K562 (cell line): ENCODE data around the gene TNIK. TPM values are rescaled to one million over a fixed set of nuclear protein-coding genes. Genes with fewer than 3 reads are reported as not detected.

Source experiments
- ATAC-seq: fragments of 200-7000 bp; cut with Tn5 transposase; 3 replicates; pipeline ENCODE4 v1.9.1; 2020; ENCODE audit warnings: moderate library complexity
- BruUV-seq: library from RNA; stranded (reverse); fragments of 400-500 nt; replicated peaks from 2 replicates; lab custom pipeline; 2021; lab: Mats Ljungman, UMichigan
- CTCF ChIA-PET: fragments of 300-600 bp; formaldehyde crosslinking; extraction: SDS; loops from one replicate; lab custom pipeline; 2021; ENCODE audit warnings: low intra/inter-chr PET ratio; lab: Yijun Ruan, JAX
- POLR2A ChIA-PET: fragments of 300-600, 350-650 bp; sonication (Branson Sonifier 250); formaldehyde crosslinking; extraction: SDS; loops from one replicate; lab custom pipeline; 2021; ENCODE audit warnings: antibody characterized with exemption, inconsistent platforms; lab: Yijun Ruan, JAX
- DNase-seq, 4 experiments: peaks; one replicate each; pipeline versions ENCODE4 v3.0.0 to v3.0.0-alpha.2; 2011 to 2018; ENCODE audit warnings: low spot score in 3 of 4, mixed read lengths in 3 of 4; ENCODE audit errors: extremely low read depth in 1 of 4
- FAIRE-seq: peaks from 2 replicates; lab custom pipeline; 2011; peaks lifted over from hg19 to GRCh38; lab: Jason Lieb, UNC
- H2AFZ ChIP-seq: 2 replicates; pipeline ENCODE4 v1.6.0; 2011; ENCODE audit warnings: low read depth, low read length, control low read depth, inconsistent platforms
- H3K27ac ChIP-seq: fragments of 200-600 bp; 3 replicates; pipeline ENCODE4 v1.8.0; 2011; ENCODE audit warnings: low read depth, mild to moderate bottlenecking, control low read depth, inconsistent platforms, low read length, moderate library complexity, mixed read lengths; ENCODE audit errors: extremely low read depth
- H3K27me3 ChIP-seq, 2 experiments: fragments of 300-600 bp in 1 of 2; 2 replicates in 1 of 2; 3 replicates in 1 of 2; pipeline versions ENCODE4 v1.6.0 to v1.8.0; 2011; ENCODE audit warnings: inconsistent platforms in 2 of 2, low read length in 2 of 2, mild to moderate bottlenecking in 1 of 2, mixed read lengths in 1 of 2, moderate library complexity in 1 of 2; ENCODE audit not compliant: control insufficient read depth in 2 of 2, insufficient read depth in 2 of 2
- H3K36me3 ChIP-seq: fragments of 300-600 bp; 3 replicates; pipeline ENCODE4 v1.8.0; 2011; ENCODE audit warnings: mild to moderate bottlenecking, low read length, inconsistent platforms; ENCODE audit not compliant: control insufficient read depth, insufficient read depth
- H3K4me1 ChIP-seq, 2 experiments: fragments of 200-600 bp in 1 of 2; replicated peaks in 1 of 2; 2 replicates in 1 of 2; 3 replicates in 1 of 2; pipeline versions ENCODE4 v1.5.1 to v1.8.0; 2011; ENCODE audit warnings: inconsistent platforms in 2 of 2, low read length in 2 of 2, mild to moderate bottlenecking in 1 of 2, mixed read lengths in 1 of 2, moderate library complexity in 1 of 2; ENCODE audit not compliant: control insufficient read depth in 2 of 2, insufficient read depth in 2 of 2
- H3K4me2 ChIP-seq: 2 replicates; pipeline ENCODE4 v1.6.1; 2011; ENCODE audit warnings: low read length, control low read depth, inconsistent platforms, mixed read lengths; ENCODE audit not compliant: insufficient read depth
- H3K4me3 ChIP-seq: fragments of 200-600 bp; sonication (generic), shearing (Covaris generic); 2 replicates; pipeline ENCODE4 v1.5.1; 2016; ENCODE audit warnings: control low read depth, inconsistent platforms
- H3K79me2 ChIP-seq: fragments of 200-600 bp; 3 replicates; pipeline ENCODE4 v1.8.0; 2011; ENCODE audit warnings: low read length, inconsistent platforms; ENCODE audit not compliant: control insufficient read depth, insufficient read depth
- H3K9ac ChIP-seq, 2 experiments: 2 replicates each; pipeline versions ENCODE4 v1.6.0 to v1.6.1; 2011; ENCODE audit warnings: low read depth in 2 of 2, low read length in 2 of 2, control low read depth in 1 of 2, inconsistent platforms in 1 of 2, mild to moderate bottlenecking in 1 of 2, mixed read lengths in 1 of 2; ENCODE audit not compliant: insufficient read depth in 1 of 2
- H3K9me1 ChIP-seq: one replicate; pipeline ENCODE4 v1.6.0; 2011; ENCODE audit warnings: inconsistent platforms, mild to moderate bottlenecking, low read length, moderate library complexity; ENCODE audit not compliant: control insufficient read depth, insufficient read depth
- H3K9me3 ChIP-seq: replicated peaks from 2 replicates; pipeline ENCODE4 v1.5.1; 2011; ENCODE audit warnings: low read depth, low read length, inconsistent platforms; ENCODE audit not compliant: control insufficient read depth, insufficient read depth
- H4K20me1 ChIP-seq: replicated peaks from 2 replicates; pipeline ENCODE4 v1.6.1; 2011; ENCODE audit warnings: low read length, inconsistent platforms, mixed read lengths; ENCODE audit not compliant: control insufficient read depth, insufficient read depth
- HDAC1 ChIP-seq, 2 experiments: fragments of 450-650 bp; IDR thresholded peaks; 2 replicates each; pipeline ENCODE4 v1.6.1; 2016 to 2017; ENCODE audit warnings: inconsistent platforms in 1 of 2, mild to moderate bottlenecking in 1 of 2, moderate library complexity in 1 of 2
- ILK ChIP-seq: fragments of 450-650 bp; IDR thresholded peaks from 2 replicates; pipeline ENCODE4 v1.6.1; 2016; ENCODE audit warnings: missing genetic modification characterization, low read depth, mild to moderate bottlenecking, missing compliant biosample characterization, moderate library complexity, borderline replicate concordance
- NCOA6 ChIP-seq: fragments of 450-650 bp; IDR thresholded peaks from 2 replicates; pipeline ENCODE4 v1.6.1; 2017; ENCODE audit warnings: mild to moderate bottlenecking
- PHTF2 ChIP-seq: fragments of 250-450 bp; sonication (Bioruptor Pico); IDR thresholded peaks from 2 replicates; pipeline ENCODE4 v1.5.0; 2021; ENCODE audit warnings: mild to moderate bottlenecking
- RNF2 ChIP-seq: sonication (generic); IDR thresholded peaks from 2 replicates; pipeline ENCODE4 v1.6.1; 2016
- SP2 ChIP-seq: IDR thresholded peaks from 2 replicates; pipeline ENCODE4 v1.6.1; 2011; ENCODE audit warnings: mild to moderate bottlenecking, low read depth, low read length, moderate library complexity; ENCODE audit not compliant: poor library complexity, severe bottlenecking; ENCODE audit errors: extremely low read depth
- U2AF1 ChIP-seq: fragments of 200-400 bp; formaldehyde crosslinking; optimal IDR thresholded peaks from 2 replicates; pipeline ENCODE3; 2017; ENCODE audit warnings: mild to moderate bottlenecking, low read depth, low read length, moderate library complexity
- ZBTB7A ChIP-seq: IDR thresholded peaks from 2 replicates; pipeline ENCODE4 v1.6.1; 2011; ENCODE audit warnings: low read depth, mild to moderate bottlenecking, low read length, moderate library complexity, borderline replicate concordance; ENCODE audit not compliant: control insufficient read depth
- ZNF143 ChIP-seq: sonication (generic); formaldehyde crosslinking; IDR thresholded peaks from 2 replicates; pipeline ENCODE4 v1.9.0; 2022; ENCODE audit warnings: mild to moderate bottlenecking, missing genetic modification reagents
- ZNF76 ChIP-seq: fragments of 250-450 bp; sonication (Bioruptor Pico); IDR thresholded peaks from 2 replicates; pipeline ENCODE4 v1.4.0; 2020; ENCODE audit warnings: mild to moderate bottlenecking, moderate library complexity, borderline replicate concordance
- WGBS: fragments of 100-300 bp; shearing (Covaris generic); methylation state at CpG from one replicate; pipeline ENCODE4 v1.1.6; 2016; ENCODE audit warnings: low coverage, mixed read lengths; ENCODE audit not compliant: insufficient coverage; ENCODE audit errors: missing lambda C conversion rate; 5-methylcytosine and 5-hydroxymethylcytosine counted together
- in situ Hi-C: fragments of 300-500 bp; cut with MboI; formaldehyde crosslinking; loops from 4 replicates; pipeline ENCODE4 v1.15.0; 2018; ENCODE audit warnings: inconsistent platforms, mixed read lengths
- intact Hi-C: fragments of 100-400 bp; cut with micrococcal nuclease; formaldehyde crosslinking; loops from 2 replicates; pipeline ENCODE4 v1.14.2; 2022
- polyA plus RNA-seq, 8 experiments: library from polyadenylated mRNA; depleted of rRNA in 4 of 8; stranded (reverse) in 5 of 8; unstranded in 3 of 8; fragments of >200 nt; fragmentation: Nextera tagmentation in 2 of 8; fragmentation: Illumina TruSeq in 1 of 8; extraction: Ambion mirVana in 2 of 8; extraction: Trizol in 1 of 8; gene quantifications; 2 replicates each; pipeline versions ENCODE4 v1.2.1 to v1.2.3, GENCODE V29; 2011 to 2014; ENCODE audit warnings: inconsistent platforms in 1 of 8, missing spikeins in 1 of 8
- total RNA-seq, 7 experiments: library from RNA; depleted of rRNA in 6 of 7; stranded (reverse); fragments of >200 nt in 6 of 7; fragmentation: Illumina TruSeq in 2 of 7; extraction: Trizol in 2 of 7; gene quantifications; 2 replicates each; pipeline versions ENCODE4 v1.2.1 to v1.2.3, GENCODE V29; 2011 to 2021; ENCODE audit warnings: low replicate concordance in 1 of 7
- TF ChIP-seq, protein P1 (sequence below): sonication (generic); formaldehyde crosslinking; IDR thresholded peaks from 2 replicates; pipeline ENCODE4 v1.8.0; 2022; ENCODE audit warnings: mild to moderate bottlenecking, missing genetic modification reagents
- TF ChIP-seq, protein P2 (sequence below), 2 experiments: fragments of 450-650 bp; IDR thresholded peaks; 2 replicates each; pipeline ENCODE4 v1.6.1; 2016; ENCODE audit warnings: mild to moderate bottlenecking in 2 of 2, borderline replicate concordance in 1 of 2, low read depth in 1 of 2, moderate library complexity in 1 of 2

The TNIK gene
- total and polyA plus RNA-seq, 9 of the 15 experiments (the other 6 are each of a cell fraction or from before 2014, with no cell fraction given) = 6.6 to 39.0 (median 24.7) TPM

DNA sequence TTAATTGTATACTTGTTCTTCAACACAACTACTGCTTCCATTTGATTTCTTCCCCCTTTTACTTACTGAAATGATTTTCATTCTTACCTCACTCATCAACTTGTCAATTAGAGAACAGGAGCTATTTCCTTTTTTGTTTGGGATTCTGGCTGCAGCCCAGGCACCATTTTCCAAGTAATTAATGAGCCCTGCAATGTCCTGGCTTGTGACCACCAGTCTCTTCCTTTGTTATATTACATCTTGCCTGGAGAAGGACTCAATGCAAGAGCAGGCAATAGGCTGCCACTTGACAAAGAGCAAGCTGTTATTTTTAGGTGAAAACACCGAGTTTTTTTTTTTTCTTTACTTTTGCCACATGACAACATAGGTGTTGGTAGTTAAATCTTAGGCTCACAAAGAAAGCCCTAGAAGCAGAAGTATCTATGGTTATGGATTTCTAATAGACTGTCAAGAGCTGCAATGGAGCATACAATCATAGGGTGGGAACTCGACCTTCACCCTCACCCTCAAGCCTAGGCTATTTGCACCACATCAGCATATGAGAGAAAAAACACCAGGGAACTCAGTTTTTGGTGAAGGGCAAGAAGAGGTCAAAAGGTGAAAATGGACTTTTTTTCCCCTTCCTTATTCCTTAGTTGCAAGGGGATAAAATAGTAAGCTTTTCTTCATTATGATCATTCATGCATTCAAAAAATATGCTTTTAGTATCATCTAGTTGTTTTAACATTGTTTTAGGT, 114.9 kb downstream of the TNIK start (continued):
- TF ChIP-seq SP2 (no peak), HDAC1 (IDR thresholded peaks at IDR 0.05) (no peak), ILK (tag) (no peak)

DNA sequence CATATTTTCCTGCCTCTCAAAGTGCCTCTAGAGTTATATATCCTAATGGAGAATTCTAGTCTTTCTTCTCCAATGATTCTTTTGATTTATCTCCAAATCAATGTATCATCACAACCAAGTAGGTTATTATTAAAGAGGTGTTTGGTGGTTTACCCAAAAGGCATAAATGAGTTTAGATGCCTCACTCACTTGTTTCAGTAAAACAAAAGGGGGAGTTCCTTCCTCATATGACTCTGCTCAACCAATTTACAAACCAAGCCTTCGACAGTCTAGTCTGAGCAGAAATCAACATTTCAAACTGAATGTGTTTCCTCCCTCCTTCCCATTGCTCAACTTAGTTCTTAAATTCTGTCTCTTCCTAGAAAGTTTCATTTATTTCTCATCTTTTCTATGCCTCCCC, 116.5 kb downstream of the TNIK start:
- in situ Hi-C loops (no loop called here), intact Hi-C loops (no loop called here)
- Histone ChIP-seq H2AFZ (no peak overlapping the region), H3K4me2 (no peak overlapping the region), H3K27me3 (no peaks in the 10 kb centered on the region), H4K20me1 (no peaks in the 10 kb centered on the region), H3K9me3 (no peaks in the 10 kb centered on the region), H3K9ac (no peak overlapping the region), H3K27ac (no peak overlapping the region), H3K36me3 (no peaks in the 10 kb centered on the region; the same call in 2 of the 3 replicates), H3K4me3 (no peak overlapping the region), H3K4me1 (peaks cover 6 to 17% of the 10 kb centered on the region in 2 experiments; a peak in 4 of 5 replicates), H3K9me1 (no peaks in the 10 kb centered on the region), H3K79me2 (peaks cover 8% of the 10 kb centered on the region)
- no TSS peak for BruUV-seq
- CTCF ChIA-PET = no interaction called here
- WGBS = 75% methylated on average over 1 of the region's 1 CpG
- DNase-seq (no peak), ATAC-seq (no peak), FAIRE-seq (no peak)
- POLR2A ChIA-PET = interaction anchor here (0.6 kb wide), 1 partner anchor 36 kb away, joined by 3 read pairs; no protein-coding TSS in a partner anchor
- TF ChIP-seq, protein P1, sequence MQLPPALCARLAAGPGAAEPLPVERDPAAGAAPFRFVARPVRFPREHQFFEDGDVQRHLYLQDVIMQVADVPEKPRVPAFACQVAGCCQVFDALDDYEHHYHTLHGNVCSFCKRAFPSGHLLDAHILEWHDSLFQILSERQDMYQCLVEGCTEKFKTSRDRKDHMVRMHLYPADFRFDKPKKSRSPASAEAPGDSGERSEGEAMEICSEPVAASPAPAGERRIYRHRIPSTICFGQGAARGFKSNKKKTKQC (CRISPR knock-in tag) = no peak
- no peak for TF ChIP-seq ZNF76 (CRISPR knock-in tag)
- TF ChIP-seq U2AF1 = no peak
- no peak for TF ChIP-seq PHTF2 (CRISPR knock-in tag)
- TF ChIP-seq, protein P2, sequence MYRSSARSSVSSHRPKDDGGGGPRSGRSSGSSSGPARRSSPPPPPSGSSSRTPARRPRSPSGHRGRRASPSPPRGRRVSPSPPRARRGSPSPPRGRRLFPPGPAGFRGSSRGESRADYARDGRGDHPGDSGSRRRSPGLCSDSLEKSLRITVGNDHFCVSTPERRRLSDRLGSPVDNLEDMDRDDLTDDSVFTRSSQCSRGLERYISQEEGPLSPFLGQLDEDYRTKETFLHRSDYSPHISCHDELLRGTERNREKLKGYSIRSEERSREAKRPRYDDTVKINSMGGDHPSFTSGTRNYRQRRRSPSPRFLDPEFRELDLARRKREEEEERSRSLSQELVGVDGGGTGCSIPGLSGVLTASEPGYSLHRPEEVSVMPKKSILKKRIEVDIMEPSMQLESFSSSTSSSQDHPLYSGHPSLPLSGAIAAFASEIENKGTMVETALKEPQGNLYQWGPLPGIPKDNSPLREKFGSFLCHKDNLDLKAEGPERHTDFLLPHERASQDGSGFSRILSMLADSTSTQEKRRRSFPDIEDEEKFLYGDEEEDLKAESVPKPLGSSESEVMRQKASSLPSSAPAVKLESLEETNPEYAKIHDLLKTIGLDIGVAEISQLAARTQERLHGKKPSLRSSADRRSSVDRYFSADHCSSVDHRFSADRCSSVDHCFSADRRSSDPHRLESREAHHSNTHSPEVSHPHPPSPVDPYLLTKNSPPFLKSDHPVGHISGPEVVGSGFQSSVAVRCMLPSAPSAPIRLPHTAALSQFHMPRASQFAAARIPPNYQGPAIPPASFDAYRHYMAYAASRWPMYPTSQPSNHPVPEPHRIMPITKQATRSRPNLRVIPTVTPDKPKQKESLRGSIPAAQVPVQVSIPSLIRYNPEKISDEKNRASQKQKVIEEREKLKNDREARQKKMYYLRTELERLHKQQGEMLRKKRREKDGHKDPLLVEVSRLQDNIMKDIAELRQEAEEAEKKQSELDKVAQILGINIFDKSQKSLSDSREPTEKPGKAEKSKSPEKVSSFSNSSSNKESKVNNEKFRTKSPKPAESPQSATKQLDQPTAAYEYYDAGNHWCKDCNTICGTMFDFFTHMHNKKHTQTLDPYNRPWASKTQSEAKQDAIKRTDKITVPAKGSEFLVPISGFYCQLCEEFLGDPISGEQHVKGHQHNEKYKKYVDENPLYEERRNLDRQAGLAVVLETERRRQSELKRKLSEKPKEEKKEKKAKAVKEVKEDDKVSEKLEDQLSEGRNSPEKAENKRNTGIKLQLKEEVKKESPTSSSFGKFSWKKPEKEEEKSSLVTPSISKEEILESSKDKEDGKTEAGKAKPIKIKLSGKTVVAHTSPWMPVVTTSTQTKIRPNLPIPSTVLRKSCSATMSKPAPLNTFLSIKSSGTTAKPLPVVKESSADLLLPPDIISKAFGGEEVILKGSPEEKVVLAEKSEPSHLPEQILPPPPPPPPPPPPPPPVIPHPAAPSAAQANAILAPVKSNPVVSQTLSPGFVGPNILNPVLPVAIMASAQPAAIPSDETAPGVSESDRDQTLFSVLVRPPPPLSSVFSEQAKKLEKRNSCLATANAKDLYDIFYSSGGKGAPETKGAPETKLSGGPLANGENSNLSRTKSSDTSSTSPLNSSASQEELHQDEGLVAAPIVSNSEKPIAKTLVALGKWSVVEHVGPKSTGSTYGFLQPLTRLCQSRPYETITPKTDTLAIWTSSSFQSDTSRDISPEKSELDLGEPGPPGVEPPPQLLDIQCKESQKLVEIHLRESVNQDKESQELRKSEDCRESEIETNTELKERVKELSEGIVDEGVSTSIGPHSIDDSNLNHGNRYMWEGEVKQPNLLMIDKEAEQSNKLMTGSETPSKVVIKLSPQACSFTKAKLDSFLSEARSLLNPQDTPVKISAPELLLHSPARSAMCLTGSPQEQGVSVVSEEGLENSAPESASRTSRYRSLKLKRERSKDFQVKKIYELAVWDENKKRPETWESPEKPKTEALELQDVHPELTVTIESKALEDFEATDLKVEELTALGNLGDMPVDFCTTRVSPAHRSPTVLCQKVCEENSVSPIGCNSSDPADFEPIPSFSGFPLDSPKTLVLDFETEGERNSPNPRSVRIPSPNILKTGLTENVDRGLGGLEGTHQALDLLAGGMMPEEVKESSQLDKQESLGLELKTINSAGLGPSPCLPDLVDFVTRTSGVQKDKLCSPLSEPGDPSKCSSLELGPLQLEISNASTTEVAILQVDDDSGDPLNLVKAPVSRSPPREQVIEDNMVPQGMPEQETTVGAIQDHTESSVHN (IDR thresholded peaks at IDR 0.05; ENCODE audit: borderline replicate concordance in 1 of 2, low read depth in 1 of 2) = no peak
- TF ChIP-seq NCOA6 = no peak
- TF ChIP-seq ZBTB7A = no peak
- no peak for TF ChIP-seq ZNF143
- no peak for TF ChIP-seq RNF2
